Naive B cell (primary cell): Measurements from ENCODE around the gene CDH23. TPM values are rescaled to one million over a fixed set of nuclear protein-coding genes. Genes with fewer than 3 reads are reported as not detected.

Experiments
- ATAC-seq, 2 donors: fragments of 150-1000 bp; cut with Tn5 transposase; 2 replicates each; pipeline ENCODE4 v1.10.0; 2021; ENCODE audit warnings: low read depth in 2 of 2, mild to moderate bottlenecking in 2 of 2, moderate library complexity in 2 of 2
- DNase-seq: peaks from one replicate; pipeline ENCODE4 v3.0.0; 2022
- H3K27ac Mint-ChIP-seq, 6 donors: one replicate each; pipeline ENCODE4 v1.8.0; 2020 to 2022; ENCODE audit warnings: mild to moderate bottlenecking in 6 of 6, mixed read lengths in 6 of 6, moderate library complexity in 5 of 6, inconsistent platforms in 2 of 6
- H3K27me3 Mint-ChIP-seq, 3 donors: one replicate each; pipeline ENCODE4 v1.8.0; 2021 to 2022; ENCODE audit warnings: mixed read lengths in 3 of 3, mild to moderate bottlenecking in 1 of 3
- H3K36me3 Mint-ChIP-seq, 2 donors: one replicate each; pipeline ENCODE4 v1.8.0; 2020 to 2022; ENCODE audit warnings: mixed read lengths in 2 of 2, inconsistent platforms in 1 of 2, mild to moderate bottlenecking in 1 of 2
- H3K4me1 Mint-ChIP-seq, 3 donors: one replicate each; pipeline ENCODE4 v1.8.0; 2020 to 2022; ENCODE audit warnings: mixed read lengths in 3 of 3, inconsistent platforms in 1 of 3, mild to moderate bottlenecking in 1 of 3, moderate library complexity in 1 of 3
- H3K4me3 Mint-ChIP-seq, 8 donors: one replicate each; pipeline ENCODE4 v1.8.0; 2020 to 2022; ENCODE audit warnings: mild to moderate bottlenecking in 8 of 8, mixed read lengths in 8 of 8, moderate library complexity in 8 of 8, inconsistent platforms in 2 of 8
- H3K9me3 Mint-ChIP-seq, 7 donors: one replicate each; pipeline ENCODE4 v1.8.0; 2020 to 2022; ENCODE audit warnings: mixed read lengths in 7 of 7, mild to moderate bottlenecking in 5 of 7, inconsistent platforms in 2 of 7, moderate library complexity in 1 of 7
- polyA plus RNA-seq, 6 donors: library from polyadenylated mRNA; unstranded; fragments of 300-500 nt; fragmentation: Illumina TruSeq; gene quantifications; one replicate each; pipeline ENCODE4 v1.2.3, GENCODE V29; 2021; ENCODE audit warnings: low read depth in 6 of 6

Gene CDH23
- polyA plus RNA-seq, 6 donors from 2014 or later: 0.05 to 0.62 (median 0.21) TPM; not detected in 2

- Mint-ChIP-seq H3K4me3 (no peak overlapping the region), H3K27me3 (peaks cover 0 to 4% (median 0%) of the 10 kb centered on the region in 3 donors), H3K4me1 (no peaks in the 10 kb centered on the region), H3K36me3 (no peaks in the 10 kb centered on the region), H3K9me3 (no peaks in the 10 kb centered on the region), H3K27ac (no peak overlapping the region)
- DNase-seq (no peak), ATAC-seq (no peak)
Observed at GRCh38 chr10:71448146-71448545, 51.4 kb downstream of the CDH23 start.

GRCh38 chr10:71449026-71449425 lies 52.3 kb downstream of the CDH23 start:
- no peak overlapping the region for H3K27ac Mint-ChIP-seq
- no peak for DNase-seq
- H3K9me3 Mint-ChIP-seq: no peaks in the 10 kb centered on the region
- no peak for ATAC-seq
- H3K36me3 Mint-ChIP-seq: no peaks in the 10 kb centered on the region
- H3K4me3 Mint-ChIP-seq: no peak overlapping the region
- no peaks in the 10 kb centered on the region for H3K4me1 Mint-ChIP-seq
- peaks cover 0 to 4% (median 0%) of the 10 kb centered on the region in 3 donors for H3K27me3 Mint-ChIP-seq

DNA sequence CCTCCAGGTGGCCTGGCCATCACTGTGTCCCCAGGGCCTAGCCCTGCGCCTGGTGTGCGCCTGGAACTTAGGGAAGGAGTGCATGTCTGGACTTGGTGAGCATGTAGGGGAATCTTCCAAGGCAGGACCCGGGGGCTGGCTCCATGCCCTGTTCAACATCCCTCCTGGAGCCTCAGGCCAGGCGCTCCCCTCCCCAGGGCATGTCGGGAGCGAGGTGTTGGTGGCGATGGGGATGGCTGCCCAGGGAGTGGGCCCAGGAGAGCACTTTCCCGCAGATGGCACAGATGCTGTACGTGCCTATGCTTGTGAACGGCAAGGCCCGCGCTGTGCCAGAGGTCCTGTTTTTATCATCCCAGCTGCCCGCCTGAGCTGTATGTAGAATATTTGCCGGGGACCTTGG lies 55.0 kb downstream of the CDH23 start:
- H3K27ac Mint-ChIP-seq: no peak overlapping the region
- peaks cover 4 to 13% (median 8%) of the 10 kb centered on the region in 3 donors for H3K27me3 Mint-ChIP-seq
- no peaks in the 10 kb centered on the region for H3K9me3 Mint-ChIP-seq
- DNase-seq (no peak), ATAC-seq (no peak)
- no peak overlapping the region for H3K4me3 Mint-ChIP-seq
- H3K36me3 Mint-ChIP-seq: no peaks in the 10 kb centered on the region
- no peaks in the 10 kb centered on the region for H3K4me1 Mint-ChIP-seq

- ATAC-seq (no peak), DNase-seq (no peak)
- Mint-ChIP-seq H3K4me1 (no peaks in the 10 kb centered on the region), H3K27me3 (peaks cover 4 to 26% (median 8%) of the 10 kb centered on the region in 3 donors), H3K27ac (no peak overlapping the region), H3K9me3 (no peaks in the 10 kb centered on the region), H3K36me3 (no peaks in the 10 kb centered on the region), H3K4me3 (no peak overlapping the region)
Observed at GRCh38 chr10:71453186-71453585, 56.5 kb downstream of the CDH23 start.

- Mint-ChIP-seq H3K27me3 (peaks cover 4 to 26% (median 8%) of the 10 kb centered on the region in 3 donors), H3K36me3 (no peaks in the 10 kb centered on the region), H3K9me3 (no peaks in the 10 kb centered on the region), H3K27ac (no peak overlapping the region), H3K4me3 (no peak overlapping the region), H3K4me1 (no peaks in the 10 kb centered on the region)
- ATAC-seq (no peak), DNase-seq (no peak)
Observed at GRCh38 chr10:71454347-71454746, 57.6 kb downstream of the CDH23 start.

- Mint-ChIP-seq H3K27me3 (peaks cover 4 to 26% (median 8%) of the 10 kb centered on the region in 3 donors), H3K9me3 (no peaks in the 10 kb centered on the region), H3K4me3 (no peak overlapping the region), H3K27ac (no peak overlapping the region), H3K4me1 (no peaks in the 10 kb centered on the region), H3K36me3 (no peaks in the 10 kb centered on the region)
- DNase-seq (no peak), ATAC-seq (no peak)
Observed at GRCh38 chr10:71455035-71455434, 58.3 kb downstream of the CDH23 start.

DNA sequence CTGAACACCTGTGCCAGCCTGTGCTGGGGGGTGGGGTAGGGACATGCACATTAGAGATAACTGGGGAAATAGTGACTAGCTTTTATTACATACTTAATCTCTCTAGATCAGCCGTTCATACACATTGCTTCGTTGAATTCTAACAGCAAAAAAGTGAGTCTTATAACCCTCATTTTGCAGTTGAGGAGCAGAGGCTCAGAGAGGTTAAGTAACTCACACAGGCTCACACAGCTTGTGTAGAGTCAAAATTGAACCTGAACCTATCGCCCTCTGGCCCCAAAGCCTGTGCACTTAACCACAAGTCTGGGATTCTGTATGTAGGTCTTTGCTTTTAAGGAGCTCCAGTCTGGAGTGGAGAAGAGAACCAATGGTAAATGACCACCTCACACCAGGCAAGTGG lies 59.9 kb downstream of the CDH23 start:
- Mint-ChIP-seq H3K27ac (no peak overlapping the region), H3K27me3 (peaks cover 4 to 26% (median 8%) of the 10 kb centered on the region in 3 donors), H3K4me3 (peak overlapping the region in 1 of 8 donors; percentile 47), H3K9me3 (no peaks in the 10 kb centered on the region), H3K4me1 (no peaks in the 10 kb centered on the region), H3K36me3 (no peaks in the 10 kb centered on the region)
- ATAC-seq: no peak
- DNase-seq: no peak

- no peaks in the 10 kb centered on the region for H3K4me1 Mint-ChIP-seq
- ATAC-seq (no peak), DNase-seq (no peak)
- H3K27ac Mint-ChIP-seq: peak overlapping the region in 1 of 6 donors; percentile 32
- H3K36me3 Mint-ChIP-seq: no peaks in the 10 kb centered on the region
- H3K9me3 Mint-ChIP-seq: no peaks in the 10 kb centered on the region
- H3K4me3 Mint-ChIP-seq: no peak overlapping the region
- peaks cover 0 to 26% (median 17%) of the 10 kb centered on the region in 3 donors for H3K27me3 Mint-ChIP-seq
Observed at GRCh38 chr10:71457908-71458307, 61.2 kb downstream of the CDH23 start.

DNA sequence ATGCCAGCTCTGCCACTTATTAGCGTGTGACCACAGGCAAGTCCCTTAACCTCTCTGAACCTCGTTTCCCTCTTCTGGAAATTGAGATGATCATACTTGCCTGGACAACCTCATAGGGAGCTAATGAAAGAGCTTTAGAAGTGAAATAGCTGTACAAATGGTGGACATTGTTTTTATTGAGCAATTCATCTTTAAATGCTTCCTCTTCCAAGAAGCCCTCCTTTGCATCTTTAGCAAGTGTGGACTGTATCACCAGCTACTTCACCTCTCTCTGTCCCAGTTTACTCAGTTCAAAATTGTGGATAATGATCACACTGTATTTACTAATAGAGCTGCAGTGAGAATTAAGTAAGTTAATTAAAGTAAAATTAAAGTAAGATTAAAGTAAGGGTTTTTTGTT lies 61.7 kb downstream of the CDH23 start:
- Mint-ChIP-seq H3K36me3 (no peaks in the 10 kb centered on the region), H3K4me3 (no peak overlapping the region), H3K4me1 (no peaks in the 10 kb centered on the region), H3K27ac (no peak overlapping the region), H3K27me3 (peaks cover 0 to 26% (median 17%) of the 10 kb centered on the region in 3 donors), H3K9me3 (no peaks in the 10 kb centered on the region)
- ATAC-seq (no peak), DNase-seq (no peak)

GRCh38 chr10:71459513-71459912 lies 62.8 kb downstream of the CDH23 start:
- H3K27me3 Mint-ChIP-seq: peaks cover 0 to 26% (median 17%) of the 10 kb centered on the region in 3 donors
- no peak overlapping the region for H3K27ac Mint-ChIP-seq
- DNase-seq (no peak), ATAC-seq (no peak)
- no peaks in the 10 kb centered on the region for H3K4me1 Mint-ChIP-seq
- no peaks in the 10 kb centered on the region for H3K36me3 Mint-ChIP-seq
- H3K9me3 Mint-ChIP-seq: no peaks in the 10 kb centered on the region
- no peak overlapping the region for H3K4me3 Mint-ChIP-seq

DNA sequence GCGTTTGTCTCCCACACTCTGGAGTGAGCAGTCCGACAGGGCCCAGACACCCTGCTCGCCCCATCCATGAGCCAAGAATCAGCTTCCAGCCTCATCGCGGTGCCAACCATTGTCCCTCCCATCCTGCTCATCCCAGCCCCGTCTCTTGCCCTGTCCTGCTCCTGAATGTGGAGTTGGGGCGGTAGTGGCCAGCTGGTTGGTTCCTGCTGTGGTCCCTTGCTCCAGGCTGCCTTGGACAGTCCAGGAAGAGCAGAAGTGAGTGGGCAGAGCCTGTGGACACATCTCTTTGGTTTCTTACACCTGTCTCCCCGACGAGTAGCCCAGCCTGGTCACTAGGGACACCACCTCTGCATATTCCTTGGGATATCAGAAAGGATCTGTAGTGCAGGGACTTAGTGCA lies 63.9 kb downstream of the CDH23 start:
- Mint-ChIP-seq H3K4me3 (no peak overlapping the region), H3K4me1 (no peaks in the 10 kb centered on the region), H3K36me3 (no peaks in the 10 kb centered on the region), H3K27me3 (peaks cover 0 to 24% (median 12%) of the 10 kb centered on the region in 3 donors), H3K27ac (no peak overlapping the region), H3K9me3 (no peaks in the 10 kb centered on the region)
- DNase-seq (no peak), ATAC-seq (no peak)

- H3K4me3 Mint-ChIP-seq: no peak overlapping the region
- no peaks in the 10 kb centered on the region for H3K36me3 Mint-ChIP-seq
- DNase-seq (no peak), ATAC-seq (no peak)
- no peaks in the 10 kb centered on the region for H3K9me3 Mint-ChIP-seq
- no peak overlapping the region for H3K27ac Mint-ChIP-seq
- H3K27me3 Mint-ChIP-seq: peaks cover 0 to 16% (median 8%) of the 10 kb centered on the region in 3 donors
- H3K4me1 Mint-ChIP-seq: no peaks in the 10 kb centered on the region
Observed at GRCh38 chr10:71461457-71461856, 64.7 kb downstream of the CDH23 start.

- Mint-ChIP-seq H3K27me3 (peaks cover 0 to 8% (median 8%) of the 10 kb centered on the region in 3 donors), H3K27ac (no peak overlapping the region), H3K9me3 (no peaks in the 10 kb centered on the region), H3K4me3 (no peak overlapping the region), H3K36me3 (no peaks in the 10 kb centered on the region), H3K4me1 (no peaks in the 10 kb centered on the region)
- ATAC-seq (no peak), DNase-seq (no peak)
Observed at GRCh38 chr10:71462062-71462935, 65.6 kb downstream of the CDH23 start.

DNA sequence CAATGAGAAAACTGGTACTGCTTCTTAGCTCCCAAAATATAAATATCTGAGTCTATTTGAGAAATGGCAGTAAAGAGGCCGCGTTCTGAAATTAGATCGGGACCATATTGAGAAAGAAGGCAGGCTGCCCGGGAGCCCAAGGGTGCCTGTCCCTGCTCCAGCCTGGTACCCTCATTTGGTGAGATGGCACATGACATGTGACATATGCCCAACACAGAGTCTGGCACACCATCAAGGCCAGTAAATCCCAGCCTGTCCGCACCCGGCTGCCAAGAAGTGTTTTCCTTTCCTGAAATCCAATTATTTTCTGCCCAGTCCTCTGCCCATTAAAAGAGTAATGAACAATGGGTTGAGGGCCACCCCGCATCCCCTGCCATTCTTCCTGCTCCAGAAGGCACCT lies 66.4 kb downstream of the CDH23 start:
- no peaks in the 10 kb centered on the region for H3K4me1 Mint-ChIP-seq
- no peak overlapping the region for H3K4me3 Mint-ChIP-seq
- H3K27me3 Mint-ChIP-seq: peaks cover 0 to 8% (median 0%) of the 10 kb centered on the region in 3 donors
- H3K36me3 Mint-ChIP-seq: no peaks in the 10 kb centered on the region
- ATAC-seq (no peak), DNase-seq (no peak)
- H3K9me3 Mint-ChIP-seq: no peaks in the 10 kb centered on the region
- no peak overlapping the region for H3K27ac Mint-ChIP-seq
